GM19043 (cell line): ENCODE data around the gene FBLN1.
"Not testable (repeated sequence)": the region's sequence is repeated elsewhere in the genome, so short reads cannot be mapped to it uniquely, and the experiment has no call there.

Experiments used
- ATAC-seq: cut with Tn5 transposase; IDR thresholded peaks from one replicate; pipeline ENCODE4 v1.9.1; 2021; ENCODE audit warnings: low read depth; ENCODE audit not compliant: unreplicated experiment

Gene FBLN1

GRCh38 chr22:45525480-45525879 lies 22.8 kb downstream of the FBLN1 start:
- ATAC-seq: no peak

- no peak for ATAC-seq
These were observed 23.6 kb downstream of the FBLN1 start for GRCh38 chr22:45526281-45526680.

DNA sequence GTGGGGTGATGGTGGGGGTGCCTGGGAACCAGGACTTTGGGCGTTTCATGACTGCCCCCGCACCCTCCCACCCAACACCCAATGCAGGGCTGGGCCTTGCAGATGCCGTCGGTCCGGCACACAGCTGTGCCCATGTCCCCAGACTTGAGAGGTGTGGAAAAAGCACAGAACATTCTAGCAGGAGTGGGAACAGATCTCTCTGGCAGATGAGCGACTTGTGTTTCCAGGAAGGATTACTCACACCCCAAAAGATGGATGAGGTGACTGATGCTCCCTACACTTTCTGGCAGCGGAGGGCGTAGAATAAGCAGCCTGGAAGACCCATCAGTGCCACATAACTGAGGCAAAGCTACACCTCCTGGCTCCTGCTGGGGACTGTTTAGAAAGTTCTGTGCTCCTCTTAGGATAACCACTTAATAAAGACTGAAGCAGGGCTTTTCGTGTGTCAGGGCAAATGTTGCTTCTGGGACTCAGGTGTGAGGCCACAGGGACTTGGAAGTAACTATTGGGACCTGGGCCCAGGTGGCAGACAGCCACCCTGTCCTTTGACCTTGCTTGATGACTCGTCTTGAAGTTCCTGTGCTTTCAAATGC lies 24.2 kb downstream of the FBLN1 start:
- ATAC-seq: no peak

DNA sequence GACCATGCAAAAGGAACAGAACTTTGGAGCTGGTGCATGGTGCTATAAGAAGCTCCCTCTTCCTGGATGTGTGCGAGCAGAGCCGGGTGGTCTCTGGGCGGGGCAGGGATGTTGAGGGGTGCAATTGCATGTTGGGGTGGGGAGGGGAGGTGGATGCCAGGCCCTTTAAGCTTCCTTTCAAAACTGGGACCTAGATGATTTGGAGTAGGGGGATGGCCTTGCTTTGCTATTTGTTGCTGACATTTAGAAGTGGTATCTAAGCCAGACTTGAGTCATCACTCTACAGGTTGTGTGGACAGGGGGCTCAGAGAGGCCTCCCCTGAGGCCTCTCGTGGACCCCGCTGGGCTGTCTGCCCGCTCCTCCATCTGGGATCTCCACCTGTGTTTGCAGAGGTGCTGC lies 24.8 kb downstream of the FBLN1 start:
- no peak for ATAC-seq

DNA sequence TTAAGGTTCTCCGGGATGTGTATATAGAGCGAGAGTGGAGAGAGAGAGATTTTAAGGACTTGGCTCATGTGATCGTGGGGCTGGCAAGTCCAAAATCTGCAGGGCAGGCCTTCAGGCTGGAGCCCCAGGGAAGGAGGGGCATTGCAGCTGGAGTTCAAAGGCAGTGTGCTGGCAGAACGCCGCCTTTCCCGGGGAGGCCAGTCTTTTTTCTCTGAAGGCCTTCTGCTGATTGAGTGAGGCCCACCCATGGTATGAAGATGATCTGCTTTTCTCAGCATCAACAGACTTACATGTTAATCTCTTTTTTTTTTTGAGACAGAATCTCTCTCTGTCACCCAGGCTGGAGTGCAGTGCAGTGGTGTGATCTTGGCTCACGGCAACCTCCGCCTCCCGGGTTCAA lies 25.4 kb downstream of the FBLN1 start:
- ATAC-seq: no peak

GRCh38 chr22:45529105-45529504 lies 26.4 kb downstream of the FBLN1 start:
- no peak for ATAC-seq

- ATAC-seq: no peak
These were observed 27.4 kb downstream of the FBLN1 start for GRCh38 chr22:45529971-45530575.

GRCh38 chr22:45531441-45532234 lies 29.0 kb downstream of the FBLN1 start:
- ATAC-seq: no peak

DNA sequence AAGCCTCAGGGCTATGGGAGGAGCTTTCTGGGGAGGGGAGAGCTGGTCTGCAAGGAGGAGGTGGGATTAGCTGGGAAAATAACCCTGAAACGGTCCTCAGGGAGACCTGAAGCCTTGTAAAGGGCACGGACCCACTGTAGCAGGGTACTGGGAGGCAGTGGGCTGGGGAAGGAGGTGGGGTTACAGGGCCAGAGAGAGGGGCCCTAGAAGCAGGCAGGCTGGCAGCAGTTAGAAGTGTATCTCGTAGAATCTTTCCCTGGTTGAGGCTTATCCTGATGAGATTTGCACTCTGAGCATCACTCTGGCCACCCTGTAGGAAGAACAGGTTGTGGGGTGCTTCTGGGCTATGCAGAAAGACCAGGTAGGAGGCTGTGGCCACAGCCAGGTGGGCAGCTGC lies 29.6 kb downstream of the FBLN1 start:
- ATAC-seq: no peak

GRCh38 chr22:45533703-45534102 lies 31.0 kb downstream of the FBLN1 start:
- no peak for ATAC-seq

DNA sequence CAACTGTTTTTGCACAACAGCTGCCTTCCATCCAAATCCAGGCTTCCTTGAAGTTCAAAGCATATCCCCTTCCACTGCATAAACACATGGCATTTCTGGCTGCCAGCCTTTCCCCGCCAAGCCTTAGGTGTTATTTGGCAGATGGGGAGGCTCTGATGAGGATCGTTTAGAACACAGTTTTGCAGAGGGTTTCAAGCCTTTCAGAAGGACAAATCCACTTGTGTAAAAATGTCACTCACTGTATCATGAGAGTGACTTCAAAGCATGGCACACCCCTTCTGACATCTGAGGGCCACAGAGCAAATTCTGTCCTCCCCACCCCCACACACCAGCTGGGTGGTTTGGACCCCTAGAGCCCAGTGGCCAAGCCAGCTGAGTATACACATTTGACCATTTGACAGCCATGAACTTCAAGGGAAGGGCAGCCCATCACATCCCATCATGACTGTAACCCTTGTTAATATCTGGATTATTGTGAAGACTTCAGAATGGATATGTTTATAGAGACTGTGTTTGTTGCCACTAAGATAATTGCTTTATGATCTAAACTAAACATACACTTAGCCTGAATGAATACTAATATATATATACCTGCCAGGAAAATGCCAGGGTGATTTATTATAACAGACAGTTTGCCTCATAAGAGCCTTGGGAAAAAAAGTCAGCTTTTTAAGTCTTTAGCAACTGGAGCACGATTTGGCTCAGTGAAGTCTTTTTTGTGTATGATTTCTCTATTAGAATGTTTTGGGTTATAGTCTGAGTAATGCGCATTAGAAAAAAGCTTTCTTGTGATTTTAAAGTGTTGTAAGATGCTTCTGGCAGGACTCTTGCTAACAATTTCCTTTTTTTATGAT lies 31.9 kb downstream of the FBLN1 start:
- ATAC-seq: no peak

DNA sequence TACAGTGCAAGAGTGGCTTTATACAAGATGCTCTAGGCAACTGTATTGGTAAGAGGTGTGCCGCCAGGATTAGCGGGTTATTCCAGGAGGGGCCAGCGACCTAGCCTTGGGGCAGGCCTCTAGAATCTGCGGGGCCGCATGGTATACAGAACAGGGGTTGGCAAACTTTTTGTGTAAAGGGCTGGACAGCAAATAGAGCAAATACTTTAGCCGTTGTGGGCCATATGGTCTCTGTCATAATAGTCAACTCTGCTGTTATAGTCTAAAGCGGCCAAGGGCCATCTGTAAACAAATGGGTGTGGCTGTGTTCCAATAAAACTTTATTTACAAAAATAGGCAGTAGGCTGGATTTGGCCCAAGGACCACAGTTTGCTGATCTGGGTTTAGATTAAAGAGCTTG lies 32.6 kb downstream of the FBLN1 start:
- no peak for ATAC-seq

DNA sequence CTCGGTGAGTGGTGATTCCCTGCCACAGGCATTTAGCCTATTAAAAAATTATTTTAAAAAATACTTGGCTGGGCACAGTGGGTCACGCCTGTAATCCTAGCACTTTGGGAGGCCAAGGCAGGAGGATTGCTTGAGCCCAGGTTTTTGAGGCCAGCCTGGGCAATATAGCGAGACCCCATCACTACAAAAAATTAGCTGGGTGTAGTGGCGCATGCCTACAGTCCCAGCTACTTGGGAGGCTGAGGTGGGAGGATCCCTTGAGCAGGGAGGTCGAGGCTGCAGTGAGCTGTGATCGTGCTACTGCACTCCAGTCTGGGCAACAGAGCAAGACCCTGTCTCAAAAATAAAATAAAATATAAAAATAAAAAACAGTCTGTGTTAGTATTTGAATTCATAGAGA lies 33.2 kb downstream of the FBLN1 start:
- ATAC-seq: not testable (repeated sequence)

DNA sequence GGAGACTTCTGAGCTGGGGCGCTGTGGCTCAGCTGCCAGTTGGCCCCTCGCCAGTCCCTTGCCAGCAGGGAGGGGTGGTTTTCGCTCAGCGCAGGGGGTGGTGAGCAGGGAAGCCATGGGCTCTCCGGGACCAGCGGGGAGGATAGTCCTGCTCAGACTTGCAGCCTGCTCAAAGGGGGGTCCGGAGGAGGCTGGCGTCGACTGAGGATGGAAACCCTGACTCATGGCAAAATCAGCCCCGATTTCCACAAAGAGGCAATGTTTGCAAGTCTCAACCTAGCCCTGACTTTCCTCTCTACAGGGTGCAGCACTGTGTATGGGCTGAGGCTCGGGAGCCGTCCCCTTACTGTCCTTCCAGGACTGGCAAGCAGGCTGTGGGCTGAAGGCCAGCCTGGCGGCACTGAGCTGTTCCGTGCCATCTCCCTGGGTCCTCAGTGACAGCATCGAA lies 35.1 kb downstream of the FBLN1 start:
- ATAC-seq: no peak

DNA sequence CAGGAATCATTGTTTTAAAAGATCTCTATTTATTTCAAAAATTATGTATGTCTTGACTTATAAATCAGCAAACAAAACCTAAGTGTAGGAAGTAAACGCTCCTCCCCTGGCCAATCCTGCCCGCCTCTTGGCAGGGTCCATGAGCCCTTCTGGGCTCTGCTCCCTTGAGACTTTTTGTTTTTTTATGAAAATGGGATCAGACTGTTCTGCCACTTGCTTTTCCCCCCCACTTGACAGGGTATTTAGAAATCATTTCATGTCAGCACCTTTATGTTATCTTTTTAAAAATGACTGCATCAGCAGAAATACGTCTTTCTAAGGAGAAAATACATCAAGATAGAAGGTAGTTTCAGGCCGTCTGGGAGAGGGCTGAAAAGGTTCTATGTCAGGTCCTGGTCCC lies 35.6 kb downstream of the FBLN1 start:
- no peak for ATAC-seq

GRCh38 chr22:45540122-45540521 lies 37.4 kb downstream of the FBLN1 start:
- no peak for ATAC-seq

- ATAC-seq: no peak
These were observed 38.8 kb downstream of the FBLN1 start for GRCh38 chr22:45541382-45541979.

- ATAC-seq: no peak
These were observed 39.4 kb downstream of the FBLN1 start for GRCh38 chr22:45542001-45542520.

- ATAC-seq: not testable (repeated sequence)
These were observed 40.1 kb downstream of the FBLN1 start for GRCh38 chr22:45542736-45543135.

DNA sequence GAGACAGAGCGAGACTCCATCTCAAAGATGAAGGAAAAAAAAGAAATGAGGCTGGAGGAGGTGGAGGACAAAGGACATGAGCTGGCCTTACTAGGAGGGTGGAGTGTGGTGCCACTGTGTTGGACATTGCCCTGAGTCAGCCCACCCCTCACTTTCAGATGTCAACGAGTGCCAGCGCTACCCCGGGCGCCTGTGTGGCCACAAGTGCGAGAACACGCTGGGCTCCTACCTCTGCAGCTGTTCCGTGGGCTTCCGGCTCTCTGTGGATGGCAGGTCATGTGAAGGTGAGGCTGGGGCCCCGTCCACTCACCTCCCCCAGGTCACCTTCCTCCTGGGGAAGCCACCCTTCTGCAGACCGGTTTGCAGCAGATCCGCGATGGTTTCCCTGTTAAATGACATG lies 40.6 kb downstream of the FBLN1 start:
- ATAC-seq: no peak
